Ovary (tissue), 9 donors: Measurements from ENCODE around the gene NEURL3. TPM values are rescaled to one million over a fixed set of nuclear protein-coding genes. Genes with fewer than 3 reads are reported as not detected.

ENCODE experiments used
- DNase-seq, 5 donors: peaks; one replicate each; pipeline ENCODE4 v3.0.0-alpha.2; 2019 to 2020
- H3K27ac ChIP-seq, 2 donors: fragments of 200-600 bp; one replicate each; pipeline versions ENCODE4 v1.5.1 to v1.8.0; 2019 to 2022
- H3K27me3 ChIP-seq: fragments of 200-600 bp; one replicate; pipeline ENCODE4 v1.8.0; 2022
- H3K36me3 ChIP-seq: fragments of 200-600 bp; sonication (generic); one replicate; pipeline ENCODE4 v1.5.1; 2019
- H3K4me1 ChIP-seq: one replicate; pipeline ENCODE4 v1.8.1; 2013; ENCODE audit warnings: mild to moderate bottlenecking, moderate library complexity; ENCODE audit not compliant: insufficient read depth
- H3K4me3 ChIP-seq: fragments of 200-600 bp; sonication (generic); one replicate; pipeline ENCODE4 v1.5.1; 2017
- H3K9me3 ChIP-seq, 2 donors: fragments of 200-600 bp in 1 of 2; sonication (generic) in 1 of 2; one replicate each; pipeline versions ENCODE4 v1.5.1 to v1.8.1; 2013 to 2019; ENCODE audit warnings: mild to moderate bottlenecking in 1 of 2, moderate library complexity in 1 of 2
- EP300 ChIP-seq: sonication (generic); formaldehyde crosslinking; IDR thresholded peaks from one replicate; pipeline ENCODE4 v1.6.1; 2017; ENCODE audit warnings: antibody characterized with exemption
- POLR2A ChIP-seq: fragments of 450-650 bp; IDR thresholded peaks from one replicate; pipeline ENCODE4 v1.6.1; 2017; ENCODE audit warnings: antibody characterized with exemption, mild to moderate bottlenecking, moderate library complexity
- WGBS, 3 donors: extraction: QIAGEN DNeasy Blood & Tissue Kit in 1 of 3; methylation state at CpG; one replicate each; pipeline versions ENCODE4 v1.1.5 to v1.1.7; 2013 to 2017; 5-methylcytosine and 5-hydroxymethylcytosine counted together
- intact Hi-C, 4 donors: fragments of 100-400 bp; cut with DNase I; formaldehyde crosslinking; loops; one replicate each; pipeline versions ENCODE4 v1.11.0 to v1.15.1; 2022 to 2023
- polyA plus RNA-seq, 2 donors: library from polyadenylated mRNA; stranded (reverse); fragments of 200-250 nt in 1 of 2; fragments of 350-450 nt in 1 of 2; fragmentation: Illumina TruSeq in 1 of 2; extraction: RNeasy Lipid Tissue Mini Kit (QIAGEN cat#74804) in 1 of 2; gene quantifications; one replicate each; pipeline ENCODE4 v1.2.3, GENCODE V29; 2013 to 2014
- total RNA-seq, 7 donors: library from RNA; depleted of rRNA in 2 of 7; stranded (reverse); fragments of >200 nt in 2 of 7; fragmentation: NEBNext Ultra II Directional in 3 of 7; extraction: Animal tissue kit (Norgen Biotek cat#: 25700) in 3 of 7; gene quantifications; one replicate each; pipeline versions ENCODE4 v1.1.0 to v1.2.4, GENCODE V29; 2016 to 2023
- TF ChIP-seq, protein P1 (sequence below), 3 donors: fragments of 450-650 bp in 2 of 3; fragments of 200-600 bp in 1 of 3; IDR thresholded peaks; one replicate each; pipeline versions ENCODE4 v1.5.1 to v1.8.0; 2016 to 2022; ENCODE audit warnings: antibody characterized with exemption in 3 of 3, mild to moderate bottlenecking in 1 of 3
- donor health status: DM: no; HTN: no; CAD: no; lungs with moderate emphysema.
- donor health status: DM: no; HTN: no; CAD: no.
- donor health status: Bipolar disorder and iron deficiency.
- donor health status: DM: yes; HTN: yes; CAD: no.
- donor health status: DM: no; HTN: no; CAD: no.
- donor health status: DM: yes; HTN: yes; CAD: no.

The NEURL3 gene
- total and polyA plus RNA-seq, 9 donors = 0.06 TPM; not detected in 8

DNA sequence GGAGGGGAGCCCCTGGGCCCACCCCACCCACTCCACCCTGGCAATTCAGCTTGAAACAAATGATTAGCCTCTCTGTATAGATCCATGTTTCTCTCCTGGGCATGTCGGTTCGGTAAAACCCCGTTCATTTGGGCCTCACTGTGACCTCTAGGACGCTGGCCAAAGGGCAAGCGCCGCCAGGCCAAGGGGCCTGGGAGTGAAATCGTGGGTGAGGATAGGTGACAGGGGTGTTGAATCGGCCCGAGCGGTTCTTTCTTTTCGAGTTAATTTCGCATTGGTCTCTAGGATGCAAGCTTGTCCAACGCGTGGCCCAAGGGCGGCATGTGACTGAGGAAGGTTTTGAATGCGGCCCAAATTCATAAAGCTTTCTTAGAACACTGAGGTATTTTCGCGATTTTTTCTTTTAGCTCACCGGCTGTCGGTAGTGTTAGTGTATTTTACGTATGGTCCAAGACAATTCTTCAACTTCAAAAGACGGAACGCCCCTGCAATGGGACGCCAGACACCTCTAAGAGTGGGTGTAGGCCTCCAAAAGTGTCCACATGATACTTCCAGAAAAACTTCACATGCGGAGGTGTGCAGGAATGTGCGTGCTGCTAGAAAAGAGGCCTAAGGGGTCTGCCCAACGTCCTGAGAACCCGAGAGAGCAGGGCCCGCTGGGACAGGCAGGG lies 21.6 kb upstream of the NEURL3 start:
- intact Hi-C loops = no loop called here
- H3K36me3 ChIP-seq = no peaks in the 10 kb centered on the region
- no peaks in the 10 kb centered on the region for H3K9me3 ChIP-seq
- 80 to 84% (median 81%) methylated on average over 29 of the region's 29 CpGs for WGBS, 3 donors
- TF ChIP-seq POLR2A (no peak), EP300 (peak; percentile 10)
- TF ChIP-seq, protein P1, sequence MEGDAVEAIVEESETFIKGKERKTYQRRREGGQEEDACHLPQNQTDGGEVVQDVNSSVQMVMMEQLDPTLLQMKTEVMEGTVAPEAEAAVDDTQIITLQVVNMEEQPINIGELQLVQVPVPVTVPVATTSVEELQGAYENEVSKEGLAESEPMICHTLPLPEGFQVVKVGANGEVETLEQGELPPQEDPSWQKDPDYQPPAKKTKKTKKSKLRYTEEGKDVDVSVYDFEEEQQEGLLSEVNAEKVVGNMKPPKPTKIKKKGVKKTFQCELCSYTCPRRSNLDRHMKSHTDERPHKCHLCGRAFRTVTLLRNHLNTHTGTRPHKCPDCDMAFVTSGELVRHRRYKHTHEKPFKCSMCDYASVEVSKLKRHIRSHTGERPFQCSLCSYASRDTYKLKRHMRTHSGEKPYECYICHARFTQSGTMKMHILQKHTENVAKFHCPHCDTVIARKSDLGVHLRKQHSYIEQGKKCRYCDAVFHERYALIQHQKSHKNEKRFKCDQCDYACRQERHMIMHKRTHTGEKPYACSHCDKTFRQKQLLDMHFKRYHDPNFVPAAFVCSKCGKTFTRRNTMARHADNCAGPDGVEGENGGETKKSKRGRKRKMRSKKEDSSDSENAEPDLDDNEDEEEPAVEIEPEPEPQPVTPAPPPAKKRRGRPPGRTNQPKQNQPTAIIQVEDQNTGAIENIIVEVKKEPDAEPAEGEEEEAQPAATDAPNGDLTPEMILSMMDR (IDR thresholded peaks at IDR 0.05) = no peak
- H3K4me1 ChIP-seq = peaks cover 8% of the 10 kb centered on the region
- peak overlapping the region; percentile 68 for H3K4me3 ChIP-seq
- DNase-seq = peak in 1 of 5 donors; percentile 38
- peak overlapping the region; percentile 82 to 92 for H3K27ac ChIP-seq
- no peaks in the 10 kb centered on the region for H3K27me3 ChIP-seq

DNA sequence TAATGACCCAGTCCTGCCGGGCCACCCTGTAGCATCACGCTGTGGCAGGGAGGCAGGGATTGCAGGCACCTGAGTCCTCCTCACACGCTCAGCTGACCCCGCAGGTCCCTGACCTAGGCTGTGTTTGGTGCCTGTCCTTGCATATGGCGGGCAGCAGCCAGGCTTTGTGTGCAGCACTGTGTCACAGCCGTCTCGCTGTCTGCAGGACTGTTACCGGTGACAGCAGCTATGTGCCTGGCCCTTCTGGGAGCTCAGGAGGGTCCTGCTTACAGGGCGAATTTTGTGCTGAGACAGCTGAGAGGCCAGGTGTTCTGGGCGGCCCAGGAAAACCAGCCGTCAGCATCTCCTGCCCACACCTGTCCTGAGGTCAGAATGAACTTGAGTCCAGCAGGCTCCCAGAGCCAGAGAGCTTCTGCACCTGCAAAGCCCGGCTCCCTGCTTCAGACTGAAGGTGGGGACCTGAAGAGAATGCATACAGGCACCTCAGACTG lies 21.0 kb upstream of the NEURL3 start:
- TF ChIP-seq, protein P1 (IDR thresholded peaks at IDR 0.05) = no peak
- TF ChIP-seq POLR2A (no peak), EP300 (no peak)
- no peaks in the 10 kb centered on the region for H3K27me3 ChIP-seq
- H3K36me3 ChIP-seq = no peaks in the 10 kb centered on the region
- no peak for DNase-seq
- intact Hi-C loops = no loop called here
- 96 to 98% (median 96%) methylated on average over 8 to 12 of the region's 12 CpGs for WGBS, 3 donors
- H3K4me1 ChIP-seq = peaks cover 6% of the 10 kb centered on the region
- H3K4me3 ChIP-seq = no peak overlapping the region
- H3K27ac ChIP-seq = no peak overlapping the region
- no peaks in the 10 kb centered on the region for H3K9me3 ChIP-seq

DNA sequence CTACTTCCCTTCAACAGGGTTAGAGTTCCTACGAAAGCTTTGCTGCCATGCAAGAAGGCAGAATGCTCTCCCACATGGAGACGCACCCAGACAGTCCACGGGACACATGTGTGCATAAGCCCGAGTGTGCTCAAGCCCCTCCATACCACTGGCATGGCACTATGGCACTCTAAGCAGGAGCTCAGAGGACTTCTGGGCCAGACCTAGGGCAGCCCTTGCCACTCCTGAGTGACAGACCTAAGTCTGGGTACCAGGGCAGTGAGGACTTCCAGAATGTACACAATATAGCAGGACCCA lies 20.0 kb upstream of the NEURL3 start:
- Histone ChIP-seq H3K4me1 (peaks cover 6% of the 10 kb centered on the region), H3K4me3 (no peak overlapping the region), H3K36me3 (no peaks in the 10 kb centered on the region), H3K27ac (no peak overlapping the region), H3K9me3 (no peaks in the 10 kb centered on the region), H3K27me3 (no peaks in the 10 kb centered on the region)
- no peak for DNase-seq
- WGBS, 3 donors = 81 to 90% (median 90%) methylated on average over 4 of the region's 4 CpGs
- TF ChIP-seq, protein P1 (IDR thresholded peaks at IDR 0.05) = no peak
- TF ChIP-seq POLR2A (no peak), EP300 (no peak)
- intact Hi-C loops = no loop called here

DNA sequence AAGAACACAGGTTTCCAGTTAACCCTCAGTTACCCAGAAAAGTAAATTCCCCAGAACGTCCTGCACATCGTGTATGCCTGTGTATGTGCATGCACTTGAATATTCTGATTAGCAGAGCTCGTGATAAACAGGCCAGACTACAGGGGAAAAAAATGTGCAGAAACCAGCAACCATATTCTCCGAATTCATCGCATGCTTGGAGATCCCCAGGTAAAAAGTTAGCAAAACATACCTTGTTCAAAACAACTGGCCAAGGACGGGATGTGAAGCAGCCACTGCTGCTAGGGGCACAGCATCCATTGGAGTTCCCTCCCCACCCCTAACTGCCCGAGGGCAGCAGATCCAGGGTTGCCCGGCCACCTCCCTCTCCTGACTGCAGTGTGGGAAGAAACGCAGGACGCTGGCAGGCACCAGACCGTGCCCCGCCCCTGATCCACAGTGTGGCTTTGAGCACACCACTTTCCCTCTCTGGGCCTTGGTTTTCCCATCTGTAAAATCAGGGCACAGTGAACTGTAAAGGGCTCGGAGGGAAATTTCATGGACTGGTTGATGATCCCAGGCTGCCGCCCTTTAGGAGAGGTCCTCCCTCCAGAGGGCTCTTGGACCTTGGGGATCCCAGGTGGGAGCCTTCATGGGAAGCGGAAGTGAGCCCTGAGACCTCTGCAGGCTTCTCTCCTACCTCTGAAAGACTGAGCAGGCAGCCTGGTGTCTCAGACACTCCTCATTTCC lies 19.5 kb upstream of the NEURL3 start:
- no peak for TF ChIP-seq POLR2A
- TF ChIP-seq, protein P1 (IDR thresholded peaks at IDR 0.05) = no peak
- intact Hi-C loops = no loop called here
- Histone ChIP-seq H3K4me3 (no peak overlapping the region), H3K4me1 (peaks cover 6% of the 10 kb centered on the region), H3K27me3 (no peaks in the 10 kb centered on the region), H3K36me3 (no peaks in the 10 kb centered on the region), H3K27ac (no peak overlapping the region), H3K9me3 (no peaks in the 10 kb centered on the region)
- DNase-seq = no peak
- WGBS, 3 donors = 66 to 74% (median 70%) methylated on average over 15 of the region's 15 CpGs
